GM10266 (cell line): ENCODE data around the gene TMEM192.

Experiments used
- DNase-seq: peaks from one replicate; pipeline ENCODE4 v3.0.0; 2012; ENCODE audit errors: extremely low spot score
- CTCF ChIP-seq: IDR thresholded peaks from 2 replicates; pipeline ENCODE4 v1.5.1; 2012; ENCODE audit warnings: mild to moderate bottlenecking, low read depth; ENCODE audit not compliant: control insufficient read depth, insufficient read depth; ENCODE audit errors: missing control alignments

Gene TMEM192

GRCh38 chr4:165070560-165070959 is 42.1 kb downstream of the TMEM192 start:
- no peak for TF ChIP-seq CTCF
- DNase-seq: no peak

- DNase-seq: no peak
- TF ChIP-seq CTCF: no peak
Observed at GRCh38 chr4:165060938-165061337, 51.7 kb downstream of the TMEM192 start.

GRCh38 chr4:165059386-165059785 is 53.3 kb downstream of the TMEM192 start:
- DNase-seq: no peak
- no peak for TF ChIP-seq CTCF

- DNase-seq: no peak
- TF ChIP-seq CTCF: no peak
Observed at GRCh38 chr4:165058666-165059065, 54.0 kb downstream of the TMEM192 start.

- DNase-seq: no peak
- no peak for TF ChIP-seq CTCF
Observed at GRCh38 chr4:165055601-165056000, 57.1 kb downstream of the TMEM192 start.

GRCh38 chr4:165053645-165054044 is 59.0 kb downstream of the TMEM192 start, which contains the start of gene TRIM75:
TSS of gene TRIM75 (plus strand) at chr4:165053866. CDS start at chr4:165059148, 5,282 bp downstream.
- no peak for TF ChIP-seq CTCF
- no peak for DNase-seq

- no peak for DNase-seq
- TF ChIP-seq CTCF: no peak
Observed at GRCh38 chr4:165052627-165053026, 60.0 kb downstream of the TMEM192 start.
